Stimulated activated effector memory CD8-positive, alpha-beta T cell treated with anti-CD3 and anti-CD28 coated beads, Interleukin-12 subunit alpha, Interleukin-12 subunit beta, amount 100 ng/mL, for 72 hours (primary cell): ENCODE measurements around the gene AMBRA1.

Experiments
- ATAC-seq: fragments of 150-1000 bp; cut with Tn5 transposase; 2 replicates; pipeline ENCODE4 v1.10.0; 2021
- DNase-seq, 2 donors: peaks; one replicate each; pipeline ENCODE4 v3.0.0; 2021 to 2022; ENCODE audit warnings: low spot score in 2 of 2
- H3K27ac Mint-ChIP-seq: one replicate; pipeline ENCODE4 v1.8.0; 2022; ENCODE audit warnings: mild to moderate bottlenecking, mixed read lengths
- H3K36me3 Mint-ChIP-seq: one replicate; pipeline ENCODE4 v1.8.0; 2022; ENCODE audit warnings: mild to moderate bottlenecking, mixed read lengths
- H3K4me1 Mint-ChIP-seq: one replicate; pipeline ENCODE4 v1.8.0; 2022; ENCODE audit warnings: mixed read lengths
- H3K4me3 Mint-ChIP-seq: one replicate; pipeline ENCODE4 v1.8.0; 2022; ENCODE audit warnings: mild to moderate bottlenecking, mixed read lengths
- H3K9me3 Mint-ChIP-seq: one replicate; pipeline ENCODE4 v1.8.0; 2022; ENCODE audit warnings: mixed read lengths

The AMBRA1 gene

DNA sequence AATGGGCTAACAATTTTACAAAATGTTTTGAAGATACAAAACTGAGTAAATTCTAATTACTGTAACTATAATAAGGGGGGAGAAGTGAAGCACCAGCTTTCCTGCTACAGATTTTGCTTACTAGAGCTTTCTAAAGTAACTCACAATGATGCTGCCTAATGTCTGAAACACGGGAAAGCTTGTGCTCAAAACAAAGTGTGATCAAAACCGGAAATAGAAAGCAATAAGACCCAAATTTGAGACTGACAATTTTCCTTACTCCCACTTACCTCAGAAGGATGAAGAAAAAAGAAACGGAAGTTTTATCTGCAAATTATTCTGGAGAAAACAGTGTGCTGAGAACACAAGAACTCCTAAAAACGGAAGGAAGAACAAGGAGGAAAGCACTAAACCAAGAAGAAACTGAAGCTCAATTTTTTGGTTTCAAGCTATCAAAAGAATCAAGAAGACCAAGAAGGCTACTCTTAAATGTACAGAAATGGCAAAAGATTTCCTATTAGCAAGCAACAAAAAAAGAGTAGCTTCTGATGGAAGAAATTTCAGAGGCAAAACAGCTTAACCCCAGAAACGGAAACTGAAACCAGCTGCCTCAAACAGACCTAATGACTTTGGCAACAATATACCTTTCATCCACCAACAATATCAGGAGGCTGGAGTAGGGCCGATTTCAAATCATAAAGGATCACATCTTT, 33.4 kb downstream of the AMBRA1 start:
- Mint-ChIP-seq H3K4me3 (peak overlapping the region; percentile 72), H3K27ac (peak overlapping the region; percentile 83), H3K9me3 (no peaks in the 10 kb centered on the region), H3K36me3 (no peaks in the 10 kb centered on the region), H3K4me1 (peaks cover 50% of the 10 kb centered on the region)
- ATAC-seq (peak; percentile 51), DNase-seq (no peak)

- Mint-ChIP-seq H3K9me3 (no peaks in the 10 kb centered on the region), H3K27ac (peak overlapping the region; percentile 83), H3K4me1 (peaks cover 56% of the 10 kb centered on the region), H3K36me3 (no peaks in the 10 kb centered on the region), H3K4me3 (peak overlapping the region; percentile 72)
- DNase-seq (no peak), ATAC-seq (no peak)
Measured at GRCh38 chr11:46559815-46560214, 34.0 kb downstream of the AMBRA1 start.

DNA sequence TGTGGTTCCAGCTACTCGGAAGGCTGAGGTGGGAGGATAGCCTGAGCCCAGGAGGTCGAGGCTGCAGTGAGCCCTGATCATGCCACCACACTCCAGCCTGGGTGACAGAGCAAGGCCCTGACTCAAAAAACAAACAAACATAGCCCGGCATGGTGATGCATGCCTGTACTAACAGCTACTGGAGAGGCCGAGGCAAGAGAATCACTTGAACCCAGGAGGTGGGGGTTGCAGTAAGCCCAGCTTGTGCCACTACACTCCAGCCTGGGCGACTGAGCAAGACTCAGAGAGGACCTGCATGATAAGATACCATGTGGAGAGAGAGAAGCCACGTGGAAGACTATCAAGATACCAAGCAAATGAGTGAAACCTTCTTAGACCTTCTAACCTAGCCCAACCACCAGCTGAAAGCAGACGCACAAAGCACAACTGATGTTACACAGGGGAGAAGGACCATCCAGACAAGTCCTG, 36.1 kb downstream of the AMBRA1 start:
- Mint-ChIP-seq H3K36me3 (no peaks in the 10 kb centered on the region), H3K27ac (no peak overlapping the region), H3K4me3 (no peak overlapping the region), H3K4me1 (peaks cover 68% of the 10 kb centered on the region), H3K9me3 (no peaks in the 10 kb centered on the region)
- no peak for DNase-seq
- no peak for ATAC-seq

- H3K27ac Mint-ChIP-seq, result peak overlapping the region; percentile 73
- no peak for DNase-seq
- H3K4me1 Mint-ChIP-seq, result peaks cover 46% of the 10 kb centered on the region
- H3K4me3 Mint-ChIP-seq, result no peak overlapping the region
- no peaks in the 10 kb centered on the region for H3K9me3 Mint-ChIP-seq
- ATAC-seq, result peak; percentile 81
- no peaks in the 10 kb centered on the region for H3K36me3 Mint-ChIP-seq
Measured at GRCh38 chr11:46555267-46556054, 38.4 kb downstream of the AMBRA1 start.

DNA sequence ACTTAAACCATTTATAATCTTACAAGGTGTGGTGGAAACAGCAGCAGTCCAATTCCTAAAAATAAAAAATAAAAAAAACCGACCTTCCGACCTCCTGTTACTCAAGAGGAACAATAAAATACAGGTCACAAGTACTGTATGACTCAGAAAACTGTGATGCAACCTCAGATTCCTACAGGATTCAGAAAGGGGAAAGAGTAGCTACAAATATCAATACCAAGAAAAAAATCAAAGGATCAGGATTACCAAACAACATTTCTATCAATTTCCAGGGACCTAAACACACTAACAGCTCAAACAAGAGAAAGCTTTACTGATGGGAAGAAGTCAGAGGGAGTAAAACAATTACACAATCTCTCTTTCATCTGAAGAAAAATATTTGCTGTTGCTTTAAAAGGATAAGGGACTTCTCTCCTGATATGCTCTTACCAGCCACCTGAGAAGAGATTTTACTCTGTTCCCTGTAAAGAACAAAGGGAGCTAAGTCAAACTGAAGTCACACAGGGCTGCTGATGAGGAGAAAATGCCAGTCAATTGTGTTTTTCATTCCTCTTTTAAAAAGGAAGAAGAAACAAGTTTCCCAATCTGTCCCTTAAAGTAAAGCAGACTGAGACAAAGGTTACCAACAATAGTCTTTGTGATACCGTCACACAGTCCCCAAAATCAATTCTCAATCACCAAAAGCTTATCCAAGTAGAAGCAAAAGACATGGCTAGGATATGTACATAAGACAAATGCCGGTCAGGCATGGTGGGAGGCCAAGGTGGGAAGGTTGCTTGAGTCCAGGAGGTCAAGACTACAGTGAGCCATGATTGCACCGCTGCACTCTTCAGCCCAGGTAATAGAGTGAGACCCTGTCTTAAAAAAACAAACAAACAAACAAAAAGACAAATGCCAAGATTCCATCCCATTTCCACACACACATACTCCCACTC, 39.3 kb downstream of the AMBRA1 start:
- Mint-ChIP-seq H3K4me1 (peaks cover 42% of the 10 kb centered on the region), H3K27ac (peak overlapping the region; percentile 73), H3K9me3 (no peaks in the 10 kb centered on the region), H3K4me3 (no peak overlapping the region), H3K36me3 (no peaks in the 10 kb centered on the region)
- no peak for DNase-seq
- no peak for ATAC-seq

DNA sequence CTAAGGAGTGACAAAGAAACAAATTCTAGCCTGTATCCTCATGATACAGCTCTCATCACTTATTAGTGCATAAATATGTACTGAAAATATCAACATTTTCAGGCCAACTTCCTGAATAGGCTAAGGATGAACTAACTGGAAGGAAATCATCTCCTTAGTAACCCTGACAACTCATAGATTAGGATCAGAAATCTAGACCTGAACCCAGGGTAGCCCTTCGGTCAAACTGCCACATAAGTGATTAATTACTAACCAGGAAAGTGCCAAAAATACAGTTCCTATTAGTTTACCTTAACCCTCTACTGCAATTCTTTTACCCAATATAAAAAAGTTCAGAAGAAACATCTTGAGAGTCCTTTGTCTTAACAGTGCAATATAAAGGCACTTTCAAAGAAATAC, 40.0 kb downstream of the AMBRA1 start:
- H3K4me3 Mint-ChIP-seq, result no peak overlapping the region

DNA sequence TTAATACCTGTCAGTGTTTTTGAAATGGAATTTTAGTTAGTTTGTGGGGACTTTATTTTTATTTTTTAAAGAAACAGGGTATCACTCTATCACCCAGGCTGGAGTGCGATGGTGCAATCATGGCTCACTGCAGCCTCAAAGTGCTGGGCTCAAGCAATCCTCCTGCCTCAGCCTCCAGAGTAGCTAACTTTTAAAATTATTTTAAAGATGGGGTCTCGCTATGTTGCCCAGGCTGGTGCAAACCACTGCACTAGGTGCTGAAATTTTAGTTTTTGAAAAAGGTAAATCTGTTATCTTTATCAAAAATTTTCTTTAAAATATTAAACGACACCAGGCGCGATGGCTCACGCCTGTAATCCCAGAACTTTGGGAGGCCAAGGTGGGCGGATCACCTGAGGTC, 42.6 kb downstream of the AMBRA1 start:
- peaks cover 21% of the 10 kb centered on the region for H3K36me3 Mint-ChIP-seq
- no peak for DNase-seq
- no peak overlapping the region for H3K27ac Mint-ChIP-seq
- no peak overlapping the region for H3K4me3 Mint-ChIP-seq
- no peak for ATAC-seq
- H3K4me1 Mint-ChIP-seq, result peaks cover 33% of the 10 kb centered on the region
- no peaks in the 10 kb centered on the region for H3K9me3 Mint-ChIP-seq

More for the DNA sequence above, 40.0 kb downstream of the AMBRA1 start:
- Mint-ChIP-seq H3K4me1 (peaks cover 37% of the 10 kb centered on the region), H3K9me3 (no peaks in the 10 kb centered on the region), H3K36me3 (no peaks in the 10 kb centered on the region), H3K27ac (peak overlapping the region; percentile 73)
- ATAC-seq (no peak), DNase-seq (no peak)

- Mint-ChIP-seq H3K4me3 (no peak overlapping the region), H3K9me3 (no peaks in the 10 kb centered on the region), H3K27ac (no peak overlapping the region), H3K4me1 (peaks cover 7% of the 10 kb centered on the region), H3K36me3 (peaks cover 58% of the 10 kb centered on the region)
- no peak for DNase-seq
- ATAC-seq, result no peak
Measured at GRCh38 chr11:46547579-46547978, 46.2 kb downstream of the AMBRA1 start.

- no peaks in the 10 kb centered on the region for H3K4me1 Mint-ChIP-seq
- no peaks in the 10 kb centered on the region for H3K9me3 Mint-ChIP-seq
- DNase-seq (no peak), ATAC-seq (no peak)
- H3K27ac Mint-ChIP-seq, result peak overlapping the region; percentile 11
- no peak overlapping the region for H3K4me3 Mint-ChIP-seq
- peaks cover 76% of the 10 kb centered on the region for H3K36me3 Mint-ChIP-seq
Measured at GRCh38 chr11:46543564-46543963, 50.3 kb downstream of the AMBRA1 start.

GRCh38 chr11:46541593-46542371, 52.0 kb downstream of the AMBRA1 start:
- H3K36me3 Mint-ChIP-seq, result peaks cover 60% of the 10 kb centered on the region
- H3K4me1 Mint-ChIP-seq, result peaks cover 8% of the 10 kb centered on the region
- no peak overlapping the region for H3K27ac Mint-ChIP-seq
- H3K4me3 Mint-ChIP-seq, result no peak overlapping the region
- no peaks in the 10 kb centered on the region for H3K9me3 Mint-ChIP-seq
- ATAC-seq (no peak), DNase-seq (no peak)

DNA sequence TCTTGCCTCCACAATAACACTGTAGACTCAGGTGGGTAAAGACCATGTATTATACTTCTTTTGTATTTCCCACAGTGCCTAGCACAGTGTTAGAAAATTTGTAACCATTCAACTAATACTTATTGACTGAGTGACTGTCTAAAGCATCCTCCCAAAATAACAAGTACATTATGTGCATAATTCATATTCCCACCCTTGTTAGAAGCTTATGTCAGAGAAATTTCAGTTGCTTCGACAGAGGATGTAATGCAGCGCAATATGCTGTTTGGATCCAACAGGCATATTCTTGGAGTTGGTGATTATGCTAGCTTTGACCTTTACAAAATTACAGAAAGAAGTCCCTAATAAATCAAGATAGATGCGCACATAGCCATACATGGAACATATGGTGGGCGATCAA, 53.0 kb downstream of the AMBRA1 start:
- Mint-ChIP-seq H3K36me3 (peaks cover 50% of the 10 kb centered on the region), H3K9me3 (no peaks in the 10 kb centered on the region), H3K27ac (no peak overlapping the region), H3K4me1 (peaks cover 8% of the 10 kb centered on the region), H3K4me3 (no peak overlapping the region)
- no peak for ATAC-seq
- DNase-seq, result no peak

- peaks cover 23% of the 10 kb centered on the region for H3K4me1 Mint-ChIP-seq
- ATAC-seq (peak; percentile 88), DNase-seq (peak; percentile 36 to 73)
- H3K36me3 Mint-ChIP-seq, result peaks cover 19% of the 10 kb centered on the region
- no peaks in the 10 kb centered on the region for H3K9me3 Mint-ChIP-seq
- peak overlapping the region; percentile 50 for H3K27ac Mint-ChIP-seq
- no peak overlapping the region for H3K4me3 Mint-ChIP-seq
Measured at GRCh38 chr11:46537537-46538295, 56.1 kb downstream of the AMBRA1 start.

DNA sequence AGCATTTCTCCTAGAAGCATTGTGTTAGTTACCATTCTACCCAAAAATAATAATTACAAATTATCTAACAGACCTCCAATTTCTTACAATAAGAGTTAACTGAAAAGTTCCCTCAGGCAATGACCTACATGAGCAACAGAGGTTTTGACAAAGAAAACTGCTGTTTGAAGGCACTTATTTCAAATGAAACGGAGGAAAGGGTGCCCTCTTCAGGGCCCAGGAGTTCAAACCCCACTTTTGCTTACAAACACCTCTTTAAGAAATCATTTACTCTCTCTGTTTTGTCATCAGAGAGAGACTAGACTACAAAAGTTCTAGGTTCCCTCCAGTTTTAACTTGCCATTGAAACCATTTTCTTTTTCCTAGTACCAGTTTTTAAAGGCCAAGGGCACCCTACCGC, 56.7 kb downstream of the AMBRA1 start:
- no peaks in the 10 kb centered on the region for H3K9me3 Mint-ChIP-seq
- no peak overlapping the region for H3K4me3 Mint-ChIP-seq

DNA sequence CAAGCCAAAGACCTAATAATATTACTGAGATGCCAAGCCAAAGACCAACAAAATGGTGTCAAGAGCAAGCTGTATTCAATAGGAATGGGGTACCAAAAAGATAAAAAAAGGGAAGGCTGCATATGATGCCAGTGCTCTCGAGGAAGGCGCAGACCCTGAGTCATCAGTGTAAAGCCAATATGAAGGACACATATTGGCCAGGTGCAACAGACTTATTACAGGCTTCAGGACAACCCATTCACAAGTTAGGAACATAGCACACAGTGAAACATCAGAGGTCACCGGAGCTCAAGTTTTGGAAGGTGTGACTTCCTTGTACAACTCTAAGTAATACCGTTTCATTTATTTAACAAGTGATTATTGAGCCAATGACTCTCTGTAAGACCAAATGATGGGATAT, 58.1 kb downstream of the AMBRA1 start:
- DNase-seq, result no peak
- H3K27ac Mint-ChIP-seq, result no peak overlapping the region
- H3K36me3 Mint-ChIP-seq, result no peaks in the 10 kb centered on the region
- H3K9me3 Mint-ChIP-seq, result no peaks in the 10 kb centered on the region
- H3K4me3 Mint-ChIP-seq, result no peak overlapping the region
- H3K4me1 Mint-ChIP-seq, result peaks cover 23% of the 10 kb centered on the region
- no peak for ATAC-seq

More for the DNA sequence above, 56.7 kb downstream of the AMBRA1 start:
- Mint-ChIP-seq H3K27ac (no peak overlapping the region), H3K4me1 (peaks cover 23% of the 10 kb centered on the region), H3K36me3 (peaks cover 13% of the 10 kb centered on the region)
- ATAC-seq (no peak), DNase-seq (no peak)
